GM18867 (cell line): ENCODE results near the gene RPS28.

Experiments used
- ATAC-seq: cut with Tn5 transposase; IDR thresholded peaks from one replicate; pipeline ENCODE4 v1.9.1; 2021; ENCODE audit warnings: mild to moderate bottlenecking, moderate library complexity; ENCODE audit not compliant: unreplicated experiment

The RPS28 gene

DNA sequence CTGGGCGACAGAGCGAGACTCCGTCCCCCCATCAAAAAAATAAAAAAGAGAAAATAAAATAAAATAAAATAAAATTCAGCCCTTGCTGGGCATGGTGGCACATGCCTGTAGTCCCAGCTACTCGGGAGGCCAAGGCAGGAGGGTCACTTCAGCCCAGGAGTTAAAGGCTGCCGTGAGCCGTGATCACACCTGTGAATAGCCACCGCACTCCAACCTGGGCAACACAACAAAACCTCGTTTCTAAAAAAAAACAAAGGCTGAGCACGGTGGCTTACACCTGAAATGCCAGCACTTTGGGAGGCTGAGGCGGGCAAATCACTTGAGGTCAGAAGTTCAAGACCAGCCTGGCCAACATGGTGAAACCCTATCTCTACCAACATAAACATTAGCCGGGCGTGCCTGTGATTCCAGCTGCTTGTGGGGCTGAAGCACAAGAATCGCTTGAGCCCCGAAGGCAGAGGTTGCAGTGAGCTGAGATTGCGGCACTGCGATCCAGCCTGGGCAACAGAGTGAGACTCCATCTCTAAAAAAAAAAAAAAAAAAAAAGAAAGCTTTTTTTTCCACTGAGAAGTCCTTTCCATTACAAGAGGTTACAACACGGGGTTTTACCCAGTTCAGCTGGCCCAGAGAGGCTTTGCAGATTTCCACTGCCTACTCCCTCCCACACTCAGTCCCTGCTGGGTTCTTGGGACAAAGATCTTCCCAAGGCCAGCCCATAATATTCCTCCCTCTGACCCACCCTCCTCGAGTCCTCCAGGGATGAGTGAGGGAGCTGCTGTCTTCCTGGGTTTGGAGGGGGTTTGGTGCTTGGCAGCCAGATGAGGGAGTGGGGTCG lies 49.1 kb downstream of the RPS28 start:
- ATAC-seq = no peak

DNA sequence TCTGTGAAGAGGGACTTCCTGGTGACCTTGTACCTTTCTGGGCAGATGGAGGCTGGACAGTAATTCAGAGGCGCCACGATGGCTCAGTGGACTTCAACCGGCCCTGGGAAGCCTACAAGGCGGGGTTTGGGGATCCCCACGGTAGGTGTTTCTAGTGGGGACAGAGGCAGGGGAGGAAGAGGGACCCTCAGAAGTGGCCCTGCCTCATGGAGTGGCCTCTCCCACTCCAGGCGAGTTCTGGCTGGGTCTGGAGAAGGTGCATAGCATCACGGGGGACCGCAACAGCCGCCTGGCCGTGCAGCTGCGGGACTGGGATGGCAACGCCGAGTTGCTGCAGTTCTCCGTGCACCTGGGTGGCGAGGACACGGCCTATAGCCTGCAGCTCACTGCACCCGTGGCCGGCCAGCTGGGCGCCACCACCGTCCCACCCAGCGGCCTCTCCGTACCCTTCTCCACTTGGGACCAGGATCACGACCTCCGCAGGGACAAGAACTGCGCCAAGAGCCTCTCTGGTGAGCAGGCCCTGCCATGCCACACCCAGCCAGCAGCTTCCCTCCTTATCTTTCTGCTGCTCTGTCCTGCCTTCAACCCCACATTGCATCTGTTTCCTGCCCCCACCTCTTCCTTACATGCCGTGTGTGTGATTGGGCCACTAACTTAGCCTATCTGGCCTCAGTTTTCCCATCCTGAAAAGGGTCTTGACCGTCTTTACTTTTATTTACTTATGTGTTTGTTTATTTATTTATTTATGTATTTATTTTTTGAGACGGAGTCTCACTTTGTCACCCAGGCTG lies 49.9 kb downstream of the RPS28 start:
- ATAC-seq = no peak
